Aorta (tissue), 5 donors: ENCODE measurements around the gene C16orf74. TPM values are rescaled to one million over a fixed set of nuclear protein-coding genes. Genes with fewer than 3 reads are reported as not detected.
A peak's percentile ranks its signal among the peaks of the same experiment; 100 is the strongest.

ENCODE experiments used
- ATAC-seq: fragments of 200-7000 bp; cut with Tn5 transposase; one replicate; pipeline ENCODE4 v1.9.1; 2022; ENCODE audit warnings: moderate library complexity; ENCODE audit not compliant: low FRiP score
- DNase-seq, 2 donors: peaks; one replicate each; pipeline ENCODE4 v3.0.0-alpha.2; 2020
- H3K27ac ChIP-seq, 2 donors: one replicate each; pipeline ENCODE4 v1.5.1; 2013; ENCODE audit warnings: low read length in 2 of 2, mild to moderate bottlenecking in 2 of 2, moderate library complexity in 2 of 2, control low read depth in 1 of 2, inconsistent platforms in 1 of 2, low read depth in 1 of 2
- H3K27me3 ChIP-seq, 2 donors: one replicate each; pipeline ENCODE4 v1.6.1; 2013; ENCODE audit warnings: control low read depth in 1 of 2, low read length in 1 of 2, mild to moderate bottlenecking in 1 of 2, moderate library complexity in 1 of 2; ENCODE audit not compliant: insufficient read depth in 2 of 2, control insufficient read depth in 1 of 2
- H3K36me3 ChIP-seq, 2 donors: one replicate each; pipeline ENCODE4 v1.6.1; 2013; ENCODE audit warnings: control low read depth in 1 of 2, low read length in 1 of 2, mild to moderate bottlenecking in 1 of 2; ENCODE audit not compliant: insufficient read depth in 2 of 2, control insufficient read depth in 1 of 2
- H3K4me1 ChIP-seq, 2 donors: one replicate each; pipeline ENCODE4 v1.6.1; 2013; ENCODE audit warnings: low read length in 2 of 2, control low read depth in 1 of 2, mild to moderate bottlenecking in 1 of 2, moderate library complexity in 1 of 2; ENCODE audit not compliant: insufficient read depth in 2 of 2, control insufficient read depth in 1 of 2
- H3K4me3 ChIP-seq, 2 donors: one replicate each; pipeline ENCODE4 v1.5.1; 2013; ENCODE audit warnings: low read length in 2 of 2, control low read depth in 1 of 2, mild to moderate bottlenecking in 1 of 2
- H3K9me3 ChIP-seq: one replicate; pipeline ENCODE4 v1.6.1; 2013; ENCODE audit warnings: mild to moderate bottlenecking, low read length; ENCODE audit not compliant: control insufficient read depth
- WGBS, 2 donors: extraction: QIAGEN DNeasy Blood & Tissue Kit; methylation state at CpG; one replicate each; pipeline ENCODE4 v1.1.7; 2013; 5-methylcytosine and 5-hydroxymethylcytosine counted together
- intact Hi-C, 2 donors: fragments of 100-400 bp; cut with DNase I; formaldehyde crosslinking; loops; one replicate each; pipeline versions ENCODE4 v1.14.2 to v1.15.0; 2022
- polyA plus RNA-seq, 2 donors: library from polyadenylated mRNA; stranded (reverse); fragments of 200-250 nt; gene quantifications; one replicate each; pipeline ENCODE4 v1.2.3, GENCODE V29; 2013
- total RNA-seq, 2 donors: library from RNA; stranded (reverse); fragmentation: NEBNext Ultra II Directional; extraction: Animal tissue kit (Norgen Biotek cat#: 25700); gene quantifications; one replicate each; pipeline ENCODE4 v1.2.1, GENCODE V29; 2021
- donor health status: healthy with polysubstance abuse.
- donor health status: Bipolar disorder and iron deficiency.
- donor health status: DM: no; HTN: no; CAD: no.
- donor health status: DM: no; HTN: no; CAD: no.
- donor health status: DM: yes; HTN: yes; CAD: no.

Gene C16orf74
- total and polyA plus RNA-seq, 4 donors: 0.87 TPM; not detected in 3

DNA sequence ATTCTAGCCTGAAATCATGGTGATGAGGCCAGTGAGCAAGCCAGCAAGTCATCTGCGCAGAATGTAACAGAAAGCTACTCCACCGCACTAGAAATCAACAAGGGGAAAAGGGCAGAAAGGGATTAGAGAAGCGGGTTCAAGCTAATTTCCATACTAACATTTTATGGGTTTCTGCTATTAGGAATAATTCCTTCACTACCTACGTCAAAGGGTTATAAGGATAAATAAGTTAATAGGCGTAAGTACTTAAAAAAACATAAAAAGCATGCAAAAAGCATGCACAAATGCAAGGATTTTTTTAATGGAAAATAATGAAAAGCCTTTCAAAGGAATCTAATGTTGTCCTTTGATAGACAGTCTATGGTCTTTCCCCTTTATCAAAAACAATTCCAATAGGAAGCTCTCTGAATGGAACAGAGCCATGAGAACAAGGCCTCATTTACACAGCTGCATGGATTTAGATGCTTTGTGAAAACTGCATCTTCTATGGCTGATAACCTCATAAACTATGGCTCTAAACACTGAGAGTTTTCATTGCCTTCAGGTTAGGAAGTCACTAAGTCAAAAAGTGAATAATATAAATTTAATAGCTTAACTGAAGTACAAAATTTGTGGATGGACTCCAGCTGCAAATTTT, 42.9 kb upstream of the C16orf74 start:
- Histone ChIP-seq H3K4me1 (no peaks in the 10 kb centered on the region), H3K36me3 (peaks cover 0 to 2% of the 10 kb centered on the region in 2 donors), H3K9me3 (no peaks in the 10 kb centered on the region), H3K4me3 (no peak overlapping the region), H3K27me3 (no peaks in the 10 kb centered on the region), H3K27ac (no peak overlapping the region)
- 92 to 94% methylated on average over 5 of the region's 5 CpGs for WGBS, 2 donors
- intact Hi-C loops: no loop called here
- DNase-seq: no peak
- ATAC-seq: no peak

GRCh38 chr16:85789773-85790172, 38.9 kb upstream of the C16orf74 start:
- 88 to 91% methylated on average over 6 of the region's 6 CpGs for WGBS, 2 donors
- Histone ChIP-seq H3K4me3 (no peak overlapping the region), H3K36me3 (peaks cover 0 to 8% of the 10 kb centered on the region in 2 donors), H3K27ac (no peak overlapping the region), H3K4me1 (no peaks in the 10 kb centered on the region), H3K9me3 (no peaks in the 10 kb centered on the region), H3K27me3 (no peaks in the 10 kb centered on the region)
- no peak for ATAC-seq
- DNase-seq: no peak
- intact Hi-C loops: no loop called here

DNA sequence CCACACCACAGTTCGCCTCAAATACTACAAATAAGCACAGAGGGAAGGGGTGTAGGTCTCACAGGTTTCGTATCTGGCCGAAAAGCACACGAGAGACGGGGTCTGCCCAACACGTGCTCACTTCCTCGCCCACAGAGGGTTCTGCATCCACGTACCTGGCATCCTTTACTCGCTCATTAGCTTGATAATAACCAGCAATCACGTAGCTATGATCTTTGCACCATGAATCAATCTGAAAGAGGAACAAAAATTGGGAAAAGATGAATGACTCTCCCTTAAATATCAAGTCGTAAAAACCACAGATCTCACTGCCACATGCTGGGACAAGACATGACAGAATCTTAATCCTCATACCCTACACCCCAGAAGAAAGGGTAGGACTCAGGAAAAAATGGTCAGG, 37.9 kb upstream of the C16orf74 start:
- Histone ChIP-seq H3K9me3 (no peaks in the 10 kb centered on the region), H3K27me3 (no peaks in the 10 kb centered on the region), H3K36me3 (peaks cover 0 to 6% of the 10 kb centered on the region in 2 donors), H3K4me1 (no peaks in the 10 kb centered on the region), H3K4me3 (no peak overlapping the region), H3K27ac (no peak overlapping the region)
- intact Hi-C loops: no loop called here
- DNase-seq (no peak), ATAC-seq (no peak)
- 89 to 93% methylated on average over 11 of the region's 11 CpGs for WGBS, 2 donors

- ATAC-seq (no peak), DNase-seq (no peak)
- Histone ChIP-seq H3K9me3 (no peaks in the 10 kb centered on the region), H3K36me3 (peaks cover 0 to 6% of the 10 kb centered on the region in 2 donors), H3K4me3 (no peak overlapping the region), H3K27me3 (no peaks in the 10 kb centered on the region), H3K4me1 (no peaks in the 10 kb centered on the region), H3K27ac (no peak overlapping the region)
- intact Hi-C loops: no loop called here
- WGBS, 2 donors: 87 to 88% methylated on average over 2 of the region's 2 CpGs
Measured at GRCh38 chr16:85785927-85786326, 35.0 kb upstream of the C16orf74 start.

DNA sequence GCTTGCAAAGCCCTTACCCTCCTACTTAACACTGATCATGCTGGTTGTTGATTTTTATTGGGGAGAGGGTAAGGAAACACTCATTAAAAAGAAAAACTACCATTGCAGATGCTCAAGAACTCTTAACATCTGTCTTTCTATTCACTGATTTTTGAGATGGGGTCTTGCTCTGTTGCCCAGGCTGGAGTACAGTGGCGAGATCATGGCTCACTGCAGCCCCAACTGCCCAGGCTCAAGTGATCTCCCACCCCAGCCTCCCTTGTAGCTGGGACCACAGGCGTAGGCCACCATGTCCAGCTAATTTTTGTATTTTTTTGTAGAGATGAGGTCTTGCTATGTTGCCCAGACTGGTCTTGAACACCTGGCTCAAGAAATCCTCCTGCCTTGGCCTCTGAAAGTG, 33.9 kb upstream of the C16orf74 start:
- no peaks in the 10 kb centered on the region for H3K27me3 ChIP-seq
- DNase-seq: no peak
- H3K4me3 ChIP-seq: no peak overlapping the region
- no peak overlapping the region for H3K27ac ChIP-seq
- no peaks in the 10 kb centered on the region for H3K9me3 ChIP-seq
- ATAC-seq: no peak
- intact Hi-C loops: no loop called here
- H3K36me3 ChIP-seq: peaks cover 0 to 9% of the 10 kb centered on the region in 2 donors
- no peaks in the 10 kb centered on the region for H3K4me1 ChIP-seq
- WGBS, 2 donors: 92 to 94% methylated on average over 2 of the region's 2 CpGs

GRCh38 chr16:85783441-85783840, 32.5 kb upstream of the C16orf74 start:
- Histone ChIP-seq H3K27ac (no peak overlapping the region), H3K9me3 (no peaks in the 10 kb centered on the region), H3K4me1 (no peaks in the 10 kb centered on the region), H3K4me3 (no peak overlapping the region), H3K36me3 (peaks cover 4 to 13% of the 10 kb centered on the region in 2 donors), H3K27me3 (no peaks in the 10 kb centered on the region)
- no peak for ATAC-seq
- no peak for DNase-seq
- whole genome bisulfite sequencing, 2 donors: 95 to 97% methylated on average over 8 of the region's 8 CpGs
- intact Hi-C loops: no loop called here

DNA sequence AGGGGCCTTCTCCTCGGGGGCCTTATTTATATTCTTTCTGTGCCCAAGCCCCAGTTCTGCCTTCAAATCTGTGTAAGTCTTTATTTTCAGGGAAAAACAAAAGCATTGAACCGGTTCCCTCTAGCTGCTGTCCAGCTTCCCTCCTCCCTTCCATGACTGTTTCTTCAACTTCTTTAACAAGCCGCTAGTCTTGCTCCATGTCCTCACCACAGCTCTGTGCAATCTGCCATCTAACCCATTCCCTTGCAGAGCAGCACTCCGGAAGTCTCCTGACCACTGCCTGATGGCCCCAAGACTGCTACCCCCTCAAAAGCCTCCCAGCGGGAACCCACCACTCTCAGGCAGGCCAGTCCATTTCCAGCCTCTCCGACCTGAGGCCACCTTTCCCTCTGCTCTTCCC, 31.6 kb upstream of the C16orf74 start:
- Histone ChIP-seq H3K4me1 (no peaks in the 10 kb centered on the region), H3K4me3 (no peak overlapping the region), H3K27me3 (no peaks in the 10 kb centered on the region), H3K36me3 (peaks cover 4 to 11% of the 10 kb centered on the region in 2 donors), H3K9me3 (no peaks in the 10 kb centered on the region), H3K27ac (no peak overlapping the region)
- DNase-seq (peak in 1 of 2 donors; percentile 23), ATAC-seq (no peak)
- intact Hi-C loops: no loop called here
- WGBS, 2 donors: 47 to 49% methylated on average over 6 of the region's 6 CpGs

- Histone ChIP-seq H3K4me1 (no peaks in the 10 kb centered on the region), H3K27ac (no peak overlapping the region), H3K9me3 (no peaks in the 10 kb centered on the region), H3K4me3 (no peak overlapping the region), H3K36me3 (peaks cover 7 to 10% of the 10 kb centered on the region in 2 donors), H3K27me3 (no peaks in the 10 kb centered on the region)
- intact Hi-C loops: no loop called here
- peak; percentile 65 to 88 for DNase-seq
- 27% methylated on average over 16 of the region's 16 CpGs for WGBS, 2 donors
- ATAC-seq: peak; percentile 46
Measured at GRCh38 chr16:85781695-85782370, 30.9 kb upstream of the C16orf74 start.

GRCh38 chr16:85781156-85781555, 30.3 kb upstream of the C16orf74 start:
- no peaks in the 10 kb centered on the region for H3K9me3 ChIP-seq
- DNase-seq: no peak
- WGBS, 2 donors: 88 to 89% methylated on average over 10 of the region's 10 CpGs
- H3K27ac ChIP-seq: no peak overlapping the region
- intact Hi-C loops: no loop called here
- H3K36me3 ChIP-seq: peaks cover 7 to 10% of the 10 kb centered on the region in 2 donors
- H3K4me3 ChIP-seq: no peak overlapping the region
- H3K4me1 ChIP-seq: no peaks in the 10 kb centered on the region
- H3K27me3 ChIP-seq: no peaks in the 10 kb centered on the region
- no peak for ATAC-seq
